WTC11 (cell line): ENCODE results near the gene LRRC75B. TPM values are rescaled to one million over a fixed set of nuclear protein-coding genes. Genes with fewer than 3 reads are reported as not detected.

Source experiments
- ATAC-seq: fragments of 200-7000 bp; cut with Tn5 transposase; 2 replicates; pipeline ENCODE4 v1.10.0; 2021; ENCODE audit warnings: mild to moderate bottlenecking, moderate library complexity
- CTCF ChIA-PET: fragments of 300-600 bp; sonication (Branson Sonifier 250); formaldehyde crosslinking; loops from one replicate; lab custom pipeline; 2021; ENCODE audit warnings: antibody characterized with exemption; lab: Charles Lee
- POLR2A ChIA-PET: fragments of 350-600 bp; sonication (Branson Sonifier 250); formaldehyde crosslinking; loops from one replicate; lab custom pipeline; 2021; ENCODE audit warnings: antibody characterized with exemption; lab: Charles Lee
- DNase-seq: peaks from one replicate; pipeline ENCODE4 v3.0.0; 2021; ENCODE audit warnings: low spot score
- H3K27ac Mint-ChIP-seq: 2 replicates; pipeline ENCODE4 v1.8.0; 2021; ENCODE audit warnings: mixed read lengths
- H3K27me3 Mint-ChIP-seq: 2 replicates; pipeline ENCODE4 v1.8.0; 2021; ENCODE audit warnings: low read depth, mild to moderate bottlenecking, moderate library complexity, mixed read lengths
- H3K36me3 Mint-ChIP-seq: 2 replicates; pipeline ENCODE4 v1.8.0; 2021; ENCODE audit warnings: mixed read lengths
- H3K4me1 Mint-ChIP-seq: 2 replicates; pipeline ENCODE4 v1.8.0; 2022; ENCODE audit warnings: mixed read lengths
- H3K4me3 Mint-ChIP-seq: 2 replicates; pipeline ENCODE4 v1.8.0; 2021; ENCODE audit warnings: mild to moderate bottlenecking, moderate library complexity, mixed read lengths
- H3K9me3 Mint-ChIP-seq: 2 replicates; pipeline ENCODE4 v1.8.0; 2021; ENCODE audit warnings: mixed read lengths
- AR ChIP-seq: fragments of 250-450 bp; sonication (Bioruptor Pico); IDR thresholded peaks from 2 replicates; pipeline ENCODE4 v1.9.0; 2021; ENCODE audit warnings: mild to moderate bottlenecking
- ARID4B ChIP-seq: sonication (generic); formaldehyde crosslinking; IDR thresholded peaks from 2 replicates; pipeline ENCODE4 v1.8.0; 2023; ENCODE audit warnings: missing genetic modification reagents, mild to moderate bottlenecking, borderline replicate concordance
- ETV6 ChIP-seq: sonication (generic); formaldehyde crosslinking; IDR thresholded peaks from 2 replicates; pipeline ENCODE4 v1.8.1; 2022; ENCODE audit warnings: mild to moderate bottlenecking, missing genetic modification reagents
- FOXJ3 ChIP-seq: sonication (generic); formaldehyde crosslinking; IDR thresholded peaks from 2 replicates; pipeline ENCODE4 v1.9.0; 2021; ENCODE audit warnings: missing genetic modification reagents, mild to moderate bottlenecking, borderline replicate concordance
- GABPB1 ChIP-seq: sonication (generic); formaldehyde crosslinking; IDR thresholded peaks from 2 replicates; pipeline ENCODE4 v1.8.1; 2023; ENCODE audit warnings: mild to moderate bottlenecking, missing genetic modification reagents
- MXD4 ChIP-seq: fragments of 250-450 bp; sonication (Bioruptor Pico); IDR thresholded peaks from 2 replicates; pipeline ENCODE4 v1.8.0; 2021; ENCODE audit warnings: mild to moderate bottlenecking, moderate library complexity, borderline replicate concordance
- NR1H2 ChIP-seq: sonication (generic); formaldehyde crosslinking; IDR thresholded peaks from 2 replicates; pipeline ENCODE4 v1.9.0; 2021; ENCODE audit warnings: mild to moderate bottlenecking, moderate library complexity, missing genetic modification reagents
- RELA ChIP-seq: sonication (generic); formaldehyde crosslinking; IDR thresholded peaks from 2 replicates; pipeline ENCODE4 v1.8.1; 2022; ENCODE audit warnings: missing genetic modification reagents, mild to moderate bottlenecking, borderline replicate concordance
- SMAD3 ChIP-seq: sonication (generic); formaldehyde crosslinking; IDR thresholded peaks from 2 replicates; pipeline ENCODE4 v1.8.0; 2022; ENCODE audit warnings: missing genetic modification reagents, mild to moderate bottlenecking, borderline replicate concordance
- TCF7 ChIP-seq: sonication (generic); formaldehyde crosslinking; IDR thresholded peaks from 2 replicates; pipeline ENCODE4 v1.8.0; 2022; ENCODE audit warnings: mild to moderate bottlenecking, low read depth, missing genetic modification reagents, moderate library complexity
- TEAD4 ChIP-seq: sonication (generic); formaldehyde crosslinking; IDR thresholded peaks from 2 replicates; pipeline ENCODE4 v1.8.0; 2022; ENCODE audit warnings: mild to moderate bottlenecking, missing genetic modification reagents
- TP53 ChIP-seq: sonication (generic); formaldehyde crosslinking; IDR thresholded peaks from 2 replicates; pipeline ENCODE4 v1.8.1; 2023; ENCODE audit warnings: mild to moderate bottlenecking, missing genetic modification reagents
- USF1 ChIP-seq: sonication (generic); formaldehyde crosslinking; IDR thresholded peaks from 2 replicates; pipeline ENCODE4 v1.8.0; 2022; ENCODE audit warnings: mild to moderate bottlenecking, missing genetic modification reagents
- ZBTB43 ChIP-seq: sonication (generic); formaldehyde crosslinking; IDR thresholded peaks from 2 replicates; pipeline ENCODE4 v1.8.1; 2023; ENCODE audit warnings: mild to moderate bottlenecking, missing genetic modification reagents
- ZMAT4 ChIP-seq: fragments of 250-450 bp; sonication (Bioruptor Pico); IDR thresholded peaks from 2 replicates; pipeline ENCODE4 v1.9.0; 2021; ENCODE audit warnings: mild to moderate bottlenecking
- ZNF263 ChIP-seq: sonication (generic); formaldehyde crosslinking; IDR thresholded peaks from 2 replicates; pipeline ENCODE4 v1.8.1; 2022; ENCODE audit warnings: low read depth, mild to moderate bottlenecking, moderate library complexity, missing genetic modification reagents
- ZNF425 ChIP-seq: fragments of 250-450 bp; sonication (Bioruptor Pico); conservative IDR thresholded peaks from 2 replicates; pipeline ENCODE4 v1.9.0; 2021; ENCODE audit warnings: mild to moderate bottlenecking
- ZNF532 ChIP-seq: fragments of 250-450 bp; sonication (Bioruptor Pico); IDR thresholded peaks from 2 replicates; pipeline ENCODE4 v1.9.0; 2021; ENCODE audit warnings: mild to moderate bottlenecking, borderline replicate concordance
- total RNA-seq: library from RNA; stranded (reverse); gene quantifications from 3 replicates; pipeline ENCODE4 v1.2.3, GENCODE V29; 2021

LRRC75B gene
- total RNA-seq, 1 experiment from 2014 or later, result 19.2 TPM

- Mint-ChIP-seq H3K4me3 (no peak overlapping the region), H3K27me3 (no peaks in the 10 kb centered on the region), H3K36me3 (peaks cover 25% of the 10 kb centered on the region), H3K4me1 (peaks cover 14% of the 10 kb centered on the region), H3K9me3 (no peaks in the 10 kb centered on the region), H3K27ac (no peak overlapping the region; the same call in 1 of the 2 replicates)
- ATAC-seq (no peak), DNase-seq (no peak)
- CTCF ChIA-PET, result interaction anchor here (1.1 kb wide), 1 partner anchor 17 kb away, joined by 3 read pairs; no protein-coding TSS in a partner anchor
- POLR2A ChIA-PET, result interaction anchor here (0.7 kb wide), 1 partner anchor 9 kb away, joined by 3 read pairs; no protein-coding TSS in a partner anchor
- no peak for TF ChIP-seq ZNF263
- no peak for TF ChIP-seq AR (CRISPR knock-in tag)
- TF ChIP-seq GABPB1 (CRISPR knock-in tag), result no peak; the same call in none of the 2 replicates
- no peak for TF ChIP-seq ZBTB43 (CRISPR knock-in tag)
- no peak for TF ChIP-seq ZNF425 (CRISPR knock-in tag)
- no peak for TF ChIP-seq RELA (CRISPR knock-in tag)
- no peak for TF ChIP-seq ETV6 (CRISPR knock-in tag)
- no peak for TF ChIP-seq TP53 (CRISPR knock-in tag)
- no peak for TF ChIP-seq SMAD3 (CRISPR knock-in tag)
- no peak for TF ChIP-seq MXD4 (CRISPR knock-in tag)
- TF ChIP-seq NR1H2 (CRISPR knock-in tag), result no peak
- no peak for TF ChIP-seq USF1 (CRISPR knock-in tag)
- no peak for TF ChIP-seq ARID4B
- no peak for TF ChIP-seq ZMAT4 (CRISPR knock-in tag)
- TF ChIP-seq FOXJ3 (CRISPR knock-in tag), result no peak
- TF ChIP-seq TCF7 (CRISPR knock-in tag), result no peak
- no peak for TF ChIP-seq TEAD4
- no peak for TF ChIP-seq ZNF532 (CRISPR knock-in tag)
These were observed 42.6 kb downstream of the LRRC75B start for GRCh38 chr22:24550028-24550901.
